ENCODE measurements around the gene ADRA1B.

The ADRA1B gene

DNA sequence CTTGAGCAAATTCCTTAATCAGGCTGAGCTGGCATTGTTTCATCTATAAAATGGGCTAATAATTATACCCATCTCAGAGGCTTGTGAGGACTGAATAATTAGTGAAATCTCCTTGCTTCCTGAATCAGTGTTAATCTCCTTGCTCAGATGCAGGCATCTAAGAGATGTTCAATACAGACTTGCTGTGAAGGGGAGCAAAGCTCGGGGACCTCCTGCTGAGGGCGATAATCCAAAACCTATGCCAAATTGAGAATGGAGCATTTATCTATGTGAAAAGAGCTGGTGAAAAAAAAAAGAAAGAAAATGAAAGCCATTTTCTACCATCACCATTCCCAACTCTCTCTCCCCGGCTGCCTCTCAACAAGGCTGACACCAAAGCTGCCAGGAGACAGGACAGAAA, 37.3 kb downstream of the ADRA1B start:
- no peak overlapping the region for H3K4me3 ChIP-seq (IDR thresholded peaks at IDR 0.05; ENCODE audit: insufficient read depth, low read depth, low read length)
- no peak overlapping the region for H2AFZ ChIP-seq (ENCODE audit: low read depth)
- no peaks in the 10 kb centered on the region for H3K27me3 ChIP-seq (ENCODE audit: insufficient read depth, low read depth)
- TF ChIP-seq, protein P1, sequence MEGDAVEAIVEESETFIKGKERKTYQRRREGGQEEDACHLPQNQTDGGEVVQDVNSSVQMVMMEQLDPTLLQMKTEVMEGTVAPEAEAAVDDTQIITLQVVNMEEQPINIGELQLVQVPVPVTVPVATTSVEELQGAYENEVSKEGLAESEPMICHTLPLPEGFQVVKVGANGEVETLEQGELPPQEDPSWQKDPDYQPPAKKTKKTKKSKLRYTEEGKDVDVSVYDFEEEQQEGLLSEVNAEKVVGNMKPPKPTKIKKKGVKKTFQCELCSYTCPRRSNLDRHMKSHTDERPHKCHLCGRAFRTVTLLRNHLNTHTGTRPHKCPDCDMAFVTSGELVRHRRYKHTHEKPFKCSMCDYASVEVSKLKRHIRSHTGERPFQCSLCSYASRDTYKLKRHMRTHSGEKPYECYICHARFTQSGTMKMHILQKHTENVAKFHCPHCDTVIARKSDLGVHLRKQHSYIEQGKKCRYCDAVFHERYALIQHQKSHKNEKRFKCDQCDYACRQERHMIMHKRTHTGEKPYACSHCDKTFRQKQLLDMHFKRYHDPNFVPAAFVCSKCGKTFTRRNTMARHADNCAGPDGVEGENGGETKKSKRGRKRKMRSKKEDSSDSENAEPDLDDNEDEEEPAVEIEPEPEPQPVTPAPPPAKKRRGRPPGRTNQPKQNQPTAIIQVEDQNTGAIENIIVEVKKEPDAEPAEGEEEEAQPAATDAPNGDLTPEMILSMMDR (conservative IDR thresholded peaks at IDR 0.05; ENCODE audit: low read depth, low read length): no peak
- H3K27ac ChIP-seq: no peak overlapping the region
- H3K4me1 ChIP-seq (ENCODE audit: low read depth, poor library complexity, severe bottlenecking): no peaks in the 10 kb centered on the region
- H4K20me1 ChIP-seq (ENCODE audit: insufficient read depth): no peaks in the 10 kb centered on the region
- H3K36me3 ChIP-seq (ENCODE audit: insufficient read depth): no peaks in the 10 kb centered on the region
- no peak overlapping the region for H3K4me2 ChIP-seq
- H3K9ac ChIP-seq: no peak overlapping the region
- no peaks in the 10 kb centered on the region for H3K79me2 ChIP-seq (ENCODE audit: insufficient read depth, low read depth)

DNA sequence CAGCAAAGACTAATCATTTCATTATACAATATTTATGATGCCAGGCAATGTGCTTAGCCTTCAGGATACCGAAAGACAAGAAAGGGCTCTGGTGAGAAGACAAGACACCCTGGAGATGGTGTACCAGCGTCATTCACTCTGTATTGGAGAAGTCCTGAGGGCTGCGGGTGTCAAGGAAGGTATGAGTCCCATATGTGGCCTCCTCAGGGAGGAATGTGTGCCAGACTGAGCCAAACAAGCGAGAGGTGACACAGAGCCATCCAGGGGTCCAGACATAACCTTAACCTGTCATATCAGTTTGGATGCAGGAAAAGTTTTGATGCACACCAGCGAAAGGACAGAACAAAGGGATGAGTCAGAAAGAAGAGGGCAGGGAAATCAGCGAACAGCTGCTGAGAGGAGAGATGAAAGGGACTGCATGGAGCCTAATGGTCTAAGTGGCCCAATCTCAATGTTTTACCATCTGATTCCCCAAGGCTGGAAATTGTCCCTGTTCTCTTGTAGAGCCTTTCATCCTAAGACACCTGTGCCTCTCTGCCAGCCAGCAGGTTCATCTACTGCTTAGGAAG, 38.9 kb downstream of the ADRA1B start:
- Histone ChIP-seq H3K9ac (no peak overlapping the region), H3K4me2 (no peak overlapping the region), H3K27ac (no peak overlapping the region), H3K79me2 (ENCODE audit: insufficient read depth, low read depth) (no peaks in the 10 kb centered on the region), H3K4me3 (IDR thresholded peaks at IDR 0.05; ENCODE audit: insufficient read depth, low read depth, low read length) (no peak overlapping the region), H3K27me3 (ENCODE audit: insufficient read depth, low read depth) (no peaks in the 10 kb centered on the region), H3K36me3 (ENCODE audit: insufficient read depth) (no peaks in the 10 kb centered on the region), H4K20me1 (ENCODE audit: insufficient read depth) (no peaks in the 10 kb centered on the region), H3K4me1 (ENCODE audit: low read depth, poor library complexity, severe bottlenecking) (no peaks in the 10 kb centered on the region), H2AFZ (ENCODE audit: low read depth) (no peak overlapping the region)
- TF ChIP-seq, protein P1 (conservative IDR thresholded peaks at IDR 0.05; ENCODE audit: low read depth, low read length): no peak

DNA sequence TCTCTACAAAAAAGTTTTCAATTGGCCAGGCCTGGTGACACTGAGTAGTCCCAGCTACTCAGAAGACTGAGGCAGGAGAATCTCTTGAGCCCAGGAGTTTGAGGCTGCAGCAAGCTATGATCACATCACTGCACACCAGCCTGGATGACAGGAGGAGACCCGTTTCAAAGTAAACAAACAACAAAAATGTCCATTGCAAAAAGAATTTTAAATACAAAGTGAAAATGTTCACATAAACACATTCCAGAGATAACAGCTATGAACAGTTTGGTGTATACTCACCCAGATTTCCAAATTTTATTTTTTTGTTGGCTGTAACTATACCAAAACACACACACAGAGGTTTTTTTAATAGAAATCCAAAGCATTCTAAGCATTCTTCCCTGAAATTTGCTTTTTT, 39.8 kb downstream of the ADRA1B start:
- Histone ChIP-seq H3K4me3 (IDR thresholded peaks at IDR 0.05; ENCODE audit: insufficient read depth, low read depth, low read length) (no peak overlapping the region), H4K20me1 (ENCODE audit: insufficient read depth) (no peaks in the 10 kb centered on the region), H3K79me2 (ENCODE audit: insufficient read depth, low read depth) (no peaks in the 10 kb centered on the region), H3K4me1 (ENCODE audit: low read depth, poor library complexity, severe bottlenecking) (no peaks in the 10 kb centered on the region), H3K36me3 (ENCODE audit: insufficient read depth) (no peaks in the 10 kb centered on the region), H3K27ac (no peak overlapping the region), H3K27me3 (ENCODE audit: insufficient read depth, low read depth) (no peaks in the 10 kb centered on the region), H3K4me2 (no peak overlapping the region), H2AFZ (ENCODE audit: low read depth) (no peak overlapping the region), H3K9ac (no peak overlapping the region)
- TF ChIP-seq, protein P1 (conservative IDR thresholded peaks at IDR 0.05; ENCODE audit: low read depth, low read length): no peak

DNA sequence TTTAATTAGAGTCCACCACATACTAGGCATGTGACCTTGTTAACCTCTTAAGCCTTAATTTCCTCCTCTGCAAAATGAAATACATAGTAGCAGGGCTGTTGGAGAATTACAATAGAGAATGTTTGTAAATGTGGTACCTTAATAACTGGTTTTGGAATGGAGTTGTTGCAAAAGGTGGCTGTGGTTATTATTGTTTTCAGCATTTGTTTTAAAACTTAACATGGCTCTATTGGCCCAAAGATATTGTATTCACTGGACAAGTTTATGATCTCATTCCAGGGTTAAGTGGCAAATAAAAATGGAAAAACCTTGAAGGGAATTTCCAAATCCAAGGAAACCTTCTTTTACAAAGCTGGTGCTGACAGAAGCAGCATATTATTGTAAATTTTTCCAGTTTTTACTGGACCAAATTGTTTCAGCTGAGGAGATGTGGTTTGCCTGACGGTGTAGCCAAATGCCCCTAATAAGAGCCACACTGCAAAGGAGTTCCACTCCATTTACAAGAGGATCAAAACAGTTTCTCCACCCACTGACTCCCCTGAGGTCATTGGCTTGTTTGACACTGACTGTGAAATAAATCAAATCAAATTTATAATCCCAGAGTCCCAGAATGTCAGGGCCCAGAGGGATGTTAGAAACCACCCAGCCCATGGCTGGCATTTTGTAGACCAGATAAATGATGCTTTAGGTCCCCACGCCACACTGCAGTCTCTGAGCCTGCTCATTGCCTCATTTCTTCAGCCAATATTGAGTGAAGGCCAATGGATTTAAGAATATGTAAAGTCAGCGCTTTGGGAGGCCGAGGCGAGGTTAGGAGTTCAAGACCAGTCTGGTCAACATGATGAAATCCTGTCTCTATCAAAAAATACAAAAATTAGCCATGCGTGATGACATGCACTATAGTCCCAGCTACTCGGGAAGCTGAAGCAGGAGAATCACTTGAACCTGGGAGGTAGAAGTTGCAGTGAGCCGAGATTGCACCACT, 45.2 kb downstream of the ADRA1B start:
- no peaks in the 10 kb centered on the region for H4K20me1 ChIP-seq (ENCODE audit: insufficient read depth)
- no peak overlapping the region for H2AFZ ChIP-seq (ENCODE audit: low read depth)
- H3K4me2 ChIP-seq: no peak overlapping the region
- H3K27ac ChIP-seq: no peak overlapping the region
- H3K4me1 ChIP-seq (ENCODE audit: low read depth, poor library complexity, severe bottlenecking): no peaks in the 10 kb centered on the region
- no peaks in the 10 kb centered on the region for H3K36me3 ChIP-seq (ENCODE audit: insufficient read depth)
- H3K27me3 ChIP-seq (ENCODE audit: insufficient read depth, low read depth): no peaks in the 10 kb centered on the region
- TF ChIP-seq, protein P1 (conservative IDR thresholded peaks at IDR 0.05; ENCODE audit: low read depth, low read length): no peak
- no peak overlapping the region for H3K4me3 ChIP-seq (IDR thresholded peaks at IDR 0.05; ENCODE audit: insufficient read depth, low read depth, low read length)
- H3K79me2 ChIP-seq (ENCODE audit: insufficient read depth, low read depth): no peaks in the 10 kb centered on the region
- H3K9ac ChIP-seq: no peak overlapping the region

Data from KMS-11 (cell line).